DMS114 treated with DMSO at 0.1 percent for 48 hours (cell line): ENCODE results near the gene ASCL5.
"Not testable (repeated sequence)": the region's sequence is repeated elsewhere in the genome, so short reads cannot be mapped to it uniquely, and the experiment has no call there.

Source experiments
- DNase-seq: peaks from one replicate; lab custom pipeline; 2025; ENCODE audit not compliant: unreplicated experiment; lab: John Stamatoyannopoulos, UW

ASCL5 gene, protein sequence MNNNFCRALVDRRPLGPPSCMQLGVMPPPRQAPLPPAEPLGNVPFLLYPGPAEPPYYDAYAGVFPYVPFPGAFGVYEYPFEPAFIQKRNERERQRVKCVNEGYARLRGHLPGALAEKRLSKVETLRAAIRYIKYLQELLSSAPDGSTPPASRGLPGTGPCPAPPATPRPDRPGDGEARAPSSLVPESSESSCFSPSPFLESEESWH

GRCh38 chr1:201126832-201127754 is at the start of gene ASCL5:
Gene ASCL5, minus strand, starts transcription at chr1:201127184. Its CDS starts 11,812 bp downstream, at chr1:201115372.
- no peak for DNase-seq

- no peak for DNase-seq
Observed at GRCh38 chr1:201175820-201176500, 49.0 kb upstream of the ASCL5 start.

DNA sequence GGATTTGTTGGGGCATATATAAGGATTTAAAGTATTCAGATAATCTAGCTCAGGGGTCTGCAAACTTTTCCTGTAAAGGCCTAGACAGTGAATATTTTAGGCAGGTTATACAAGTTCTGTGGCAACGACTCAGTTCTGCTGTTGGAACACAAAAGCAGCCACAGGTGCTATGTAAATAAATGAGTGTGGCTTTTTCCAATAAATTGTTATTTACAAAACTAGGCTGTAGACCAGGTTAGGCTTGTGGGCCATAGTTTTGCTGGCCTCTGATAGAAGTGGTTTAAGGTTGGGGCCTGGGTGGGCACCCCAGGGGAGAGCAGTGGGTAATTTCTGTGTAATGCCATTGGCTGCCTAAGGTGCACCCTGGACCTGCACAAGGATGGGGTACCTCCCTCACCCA is 46.8 kb upstream of the ASCL5 start:
- DNase-seq, result no peak

GRCh38 chr1:201172999-201173610 is 46.1 kb upstream of the ASCL5 start:
- no peak for DNase-seq

DNA sequence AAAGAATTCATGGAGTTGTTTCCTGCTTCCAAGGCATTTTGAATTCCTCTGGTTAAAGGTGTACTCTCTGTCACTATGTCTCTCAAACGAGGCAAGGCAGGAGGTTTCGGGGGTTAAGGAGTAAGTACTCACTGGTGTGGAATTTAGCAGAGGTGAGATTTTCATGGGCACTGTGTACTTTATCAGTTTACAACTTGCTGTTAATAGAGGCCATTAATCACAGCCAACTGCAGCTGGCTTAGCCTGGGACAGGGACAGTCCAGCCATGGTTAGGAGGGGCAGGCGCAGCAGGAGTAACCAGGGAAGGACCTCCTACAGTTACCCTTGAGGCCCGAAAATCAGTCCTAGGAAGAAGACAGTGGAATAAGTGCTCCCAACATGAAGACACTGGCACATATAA is 45.3 kb upstream of the ASCL5 start:
- no peak for DNase-seq

DNA sequence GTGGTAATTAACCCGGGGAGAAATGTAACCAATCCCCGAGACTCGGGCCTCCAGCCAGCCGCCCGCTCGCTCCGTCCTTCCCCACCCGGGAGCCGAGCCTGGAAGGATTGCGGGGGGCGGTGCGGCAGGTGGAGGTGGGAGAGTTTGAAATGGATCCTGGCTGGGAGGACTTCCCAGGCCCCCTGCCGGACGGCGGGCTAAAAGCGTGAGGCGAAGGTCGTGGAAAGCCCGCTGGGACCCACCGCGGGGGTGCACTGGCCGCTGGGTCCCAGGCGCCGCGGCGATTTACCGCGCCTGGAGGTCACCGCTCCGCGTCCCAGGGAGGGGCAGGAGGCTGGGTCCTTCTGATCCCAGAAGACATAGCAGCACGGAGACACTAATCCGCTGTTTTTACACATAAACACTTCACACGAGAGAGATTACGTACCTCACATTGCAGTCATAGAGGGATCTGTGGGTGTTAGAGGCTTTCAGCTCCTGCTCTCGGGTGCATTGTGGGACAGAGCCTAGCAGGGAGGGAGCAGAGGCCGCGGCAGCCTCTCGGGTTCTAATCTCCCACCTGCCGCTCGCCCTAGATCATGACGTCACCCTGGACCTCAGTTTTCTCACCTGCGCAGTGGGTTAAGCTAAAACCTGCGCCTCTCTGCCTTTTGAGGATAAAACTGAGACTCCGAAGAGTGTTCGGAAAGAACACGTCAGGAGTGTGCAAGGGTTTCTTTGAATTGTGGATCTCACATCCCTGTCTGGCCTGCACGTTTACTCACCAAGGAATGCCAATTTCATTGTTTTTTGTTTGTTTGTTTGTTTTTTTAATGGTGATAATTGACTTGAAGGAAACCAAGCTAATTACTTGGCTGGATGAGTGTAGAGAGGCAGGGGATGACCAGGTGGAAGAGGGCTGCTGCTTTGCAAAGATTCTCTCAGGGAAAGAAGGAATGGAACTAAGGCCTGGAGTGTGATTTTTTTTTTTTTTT is 44.4 kb upstream of the ASCL5 start:
- peak; percentile 49 for DNase-seq

DNA sequence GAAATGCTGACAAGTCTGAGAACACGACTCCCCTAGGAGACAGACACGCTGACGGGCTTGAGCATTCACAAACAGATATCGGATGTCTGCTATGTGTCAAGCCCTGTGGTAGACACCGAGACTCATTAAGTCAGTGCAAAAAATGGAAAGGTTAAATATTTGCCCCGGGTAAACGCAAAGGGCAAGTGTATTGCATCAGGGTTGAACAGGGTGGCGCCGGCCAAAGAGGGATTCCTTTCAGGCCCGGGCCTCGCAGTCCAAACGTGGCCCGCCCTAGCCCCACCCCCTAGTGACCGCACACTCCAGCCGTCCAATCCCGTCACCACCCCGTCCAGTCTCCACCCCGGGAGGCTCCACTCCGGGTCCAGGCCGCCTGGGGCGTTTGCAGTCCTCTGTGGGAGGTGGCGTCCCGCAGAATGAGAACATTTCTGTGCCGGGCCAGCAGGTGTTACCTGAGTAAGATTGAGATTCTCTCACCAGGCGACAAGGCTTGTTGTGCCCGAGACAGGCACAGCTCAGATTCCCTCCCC is 43.6 kb upstream of the ASCL5 start:
- DNase-seq, result peak; percentile 82

- no peak for DNase-seq
Observed at GRCh38 chr1:201169971-201170532, 43.1 kb upstream of the ASCL5 start.

- DNase-seq, result no peak
Observed at GRCh38 chr1:201169203-201169602, 42.2 kb upstream of the ASCL5 start.

- no peak for DNase-seq
Observed at GRCh38 chr1:201167041-201167991, 40.3 kb upstream of the ASCL5 start.

DNA sequence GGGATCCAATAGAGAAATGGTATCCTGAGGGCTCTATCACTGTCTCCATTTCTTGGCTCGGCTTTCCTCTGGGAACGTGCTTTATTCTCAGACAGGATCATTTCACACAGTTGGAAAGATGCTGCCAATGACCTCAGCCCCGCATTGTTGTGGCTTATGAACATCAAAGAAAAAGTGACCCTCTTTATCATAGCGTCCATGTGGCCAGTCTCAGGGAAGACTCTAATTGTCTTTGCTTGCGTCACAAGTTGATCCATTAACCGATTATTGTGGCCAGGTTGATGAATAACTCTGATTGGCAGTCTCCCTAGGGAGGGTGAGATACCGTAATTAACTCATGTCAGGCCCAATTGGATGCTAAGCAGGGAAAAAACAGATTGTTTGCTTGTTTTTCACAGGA is 37.7 kb upstream of the ASCL5 start:
- no peak for DNase-seq

DNA sequence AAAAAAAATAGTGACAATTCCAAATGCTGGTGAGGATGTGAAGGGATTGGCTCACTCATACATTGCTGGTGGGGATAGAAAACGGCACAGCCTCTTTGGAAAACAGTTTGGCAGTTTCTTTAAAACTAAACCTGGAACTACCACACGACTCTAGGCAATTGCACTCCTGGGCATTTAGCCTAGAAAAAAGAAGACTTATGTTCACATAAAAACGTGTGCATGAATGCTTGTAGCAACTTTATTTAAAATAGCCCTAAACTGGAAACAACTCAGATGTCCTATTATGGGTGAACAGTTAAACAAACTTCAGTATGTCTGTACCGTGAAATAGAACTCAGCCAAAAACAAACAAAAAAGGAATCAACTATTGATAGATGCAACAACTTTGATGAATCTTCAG is 36.7 kb upstream of the ASCL5 start:
- DNase-seq, result no peak

GRCh38 chr1:201163036-201163435 is 36.1 kb upstream of the ASCL5 start:
- not testable (repeated sequence) for DNase-seq

DNA sequence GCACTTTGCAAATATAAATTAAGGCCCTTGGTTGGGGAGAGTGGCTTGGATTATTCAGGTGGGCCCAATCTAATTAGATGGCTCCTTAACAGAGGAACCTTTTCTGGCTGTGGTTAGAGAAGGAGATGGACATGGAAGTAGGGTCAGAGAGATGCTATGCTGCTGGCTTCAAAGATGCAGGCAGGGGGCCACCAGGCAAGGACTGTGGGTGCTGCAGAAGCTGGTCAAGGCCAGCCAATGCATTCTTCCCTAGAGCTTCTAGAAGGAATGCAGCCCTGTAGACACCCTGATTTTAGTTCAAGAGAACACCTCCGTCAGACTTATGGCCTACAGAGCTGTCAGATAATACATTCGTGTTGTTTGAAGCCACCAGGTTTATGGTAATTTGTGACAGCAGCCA is 31.0 kb upstream of the ASCL5 start:
- DNase-seq, result no peak

GRCh38 chr1:201156819-201157218 is 29.8 kb upstream of the ASCL5 start:
- no peak for DNase-seq

DNA sequence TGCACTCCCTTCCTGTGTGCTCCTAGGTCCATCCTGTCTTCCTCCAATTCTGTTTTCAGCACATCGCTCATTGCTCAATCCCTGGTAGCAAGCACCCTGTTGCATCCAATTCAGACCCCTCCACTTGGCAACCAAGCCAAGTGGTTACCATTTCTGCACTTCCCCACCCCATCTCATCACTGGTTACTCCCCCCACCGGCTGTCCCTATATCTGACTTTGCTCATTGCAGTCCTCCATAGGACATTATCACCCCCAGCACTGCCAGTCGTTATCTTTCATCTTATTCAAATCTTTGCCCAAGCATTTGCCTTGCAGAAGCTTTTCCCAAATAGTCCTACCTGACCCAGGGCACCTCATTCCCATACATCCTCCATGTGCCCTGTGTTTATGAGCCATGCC is 29.4 kb upstream of the ASCL5 start:
- no peak for DNase-seq

DNA sequence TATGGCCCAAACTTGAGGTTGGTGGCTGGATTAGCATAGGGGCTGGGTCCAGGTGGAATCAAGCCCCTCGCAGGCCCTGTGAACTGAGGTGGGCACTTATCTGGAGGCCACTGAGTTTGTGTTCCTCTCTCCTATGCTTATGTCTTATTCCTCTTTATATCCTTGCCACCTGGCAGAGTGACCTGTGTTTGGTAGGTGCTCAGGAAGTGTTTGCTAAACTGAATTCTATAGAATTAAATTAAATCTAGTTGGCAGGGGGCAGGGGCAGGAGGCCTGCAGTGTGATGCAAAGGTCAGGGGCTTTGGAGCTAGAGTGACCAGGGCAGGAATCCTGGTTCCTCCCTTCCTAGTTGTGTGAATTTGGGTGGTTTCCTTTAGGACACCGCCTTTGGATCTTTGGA is 28.4 kb upstream of the ASCL5 start:
- DNase-seq, result no peak

DNA sequence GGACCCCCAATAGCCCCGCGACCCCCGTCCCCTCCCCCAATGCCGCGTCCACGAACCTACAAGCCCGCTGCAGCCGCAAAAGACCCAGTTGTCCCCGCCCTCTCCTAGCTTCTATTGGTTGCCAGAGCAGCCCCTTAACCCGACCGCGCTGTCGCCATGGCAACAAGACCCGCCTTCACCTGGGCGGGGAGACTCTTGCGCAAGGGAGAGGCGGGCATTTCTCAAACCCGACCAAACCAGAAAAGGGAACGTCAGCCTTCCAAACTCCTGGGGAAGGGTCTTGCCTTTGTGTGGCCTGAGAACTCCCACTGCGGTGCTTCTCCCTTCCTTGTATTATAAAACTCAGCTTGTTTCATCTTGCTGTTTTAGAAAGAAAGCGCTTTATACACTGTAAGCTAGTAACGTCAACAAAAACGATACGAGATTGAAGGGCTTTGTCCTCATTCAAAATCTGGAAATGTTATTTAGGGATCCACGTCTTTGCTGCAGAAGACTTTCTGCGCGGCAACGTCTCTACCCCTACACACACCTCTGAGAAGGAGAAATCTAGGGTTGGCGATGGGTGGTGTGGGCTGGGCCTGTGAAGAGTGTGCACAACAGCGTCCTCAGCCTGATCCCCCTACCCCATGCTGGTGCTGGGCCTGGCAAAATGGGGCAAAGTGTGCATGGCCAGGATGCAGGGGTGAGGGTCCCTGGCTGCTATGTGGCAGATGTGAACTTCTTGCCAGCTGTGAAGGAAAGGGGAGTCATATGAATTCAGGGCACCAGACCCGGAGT is 27.6 kb upstream of the ASCL5 start, which contains the start of gene TMEM9:
TMEM9 (minus strand) TSS at position 86 of the 777 bp plus-strand sequence. CDS start 551 bp downstream, outside the sequence.
- DNase-seq, result peak; percentile 90
